Measurements from ENCODE around the gene TRIOBP. TPM values are rescaled to one million over a fixed set of nuclear protein-coding genes. Genes with fewer than 3 reads are reported as not detected.

TRIOBP gene
- total RNA-seq, 1 donor from 2014 or later, result 37.2 TPM

- no peak for DNase-seq (ENCODE audit: low spot score)
- Mint-ChIP-seq H3K9me3 (no peaks in the 10 kb centered on the region), H3K27me3 (ENCODE audit: low read depth) (no peaks in the 10 kb centered on the region), H3K36me3 (ENCODE audit: low read depth) (peaks cover 15% of the 10 kb centered on the region), H3K4me3 (ENCODE audit: low read depth) (peak overlapping the region; percentile 87), H3K4me1 (ENCODE audit: low read depth) (peaks cover 29% of the 10 kb centered on the region), H3K27ac (peak overlapping the region; percentile 47)
- intact Hi-C loops (cut with micrococcal nuclease), result loop anchor here (2.0 kb wide), 1 partner anchor 21 kb away; the partner anchor contains the start of gene SH3BP1
These were observed 36.7 kb upstream of the TRIOBP start for GRCh38 chr22:37659897-37660708.

GRCh38 chr22:37660709-37661045 is 36.2 kb upstream of the TRIOBP start:
- H3K4me1 Mint-ChIP-seq (ENCODE audit: low read depth), result peaks cover 29% of the 10 kb centered on the region
- intact Hi-C loops (cut with micrococcal nuclease), result no loop called here
- H3K36me3 Mint-ChIP-seq (ENCODE audit: low read depth), result peaks cover 20% of the 10 kb centered on the region
- H3K27me3 Mint-ChIP-seq (ENCODE audit: low read depth), result no peaks in the 10 kb centered on the region
- H3K9me3 Mint-ChIP-seq, result no peaks in the 10 kb centered on the region
- no peak for DNase-seq (ENCODE audit: low spot score)
- H3K4me3 Mint-ChIP-seq (ENCODE audit: low read depth), result peak overlapping the region; percentile 87
- no peak overlapping the region for H3K27ac Mint-ChIP-seq

- peaks cover 32% of the 10 kb centered on the region for H3K4me1 Mint-ChIP-seq (ENCODE audit: low read depth)
These were observed 35.5 kb upstream of the TRIOBP start for GRCh38 chr22:37661160-37661924.

GRCh38 chr22:37662039-37662438 is 34.8 kb upstream of the TRIOBP start:
- peaks cover 35% of the 10 kb centered on the region for H3K4me1 Mint-ChIP-seq (ENCODE audit: low read depth)
- H3K36me3 Mint-ChIP-seq (ENCODE audit: low read depth), result peaks cover 33% of the 10 kb centered on the region
- no peaks in the 10 kb centered on the region for H3K9me3 Mint-ChIP-seq
- H3K27me3 Mint-ChIP-seq (ENCODE audit: low read depth), result no peaks in the 10 kb centered on the region
- no peak overlapping the region for H3K27ac Mint-ChIP-seq
- no peak overlapping the region for H3K4me3 Mint-ChIP-seq (ENCODE audit: low read depth)
- no peak for DNase-seq (ENCODE audit: low spot score)
- intact Hi-C loops (cut with micrococcal nuclease), result no loop called here

More at GRCh38 chr22:37661160-37661924, 35.5 kb upstream of the TRIOBP start:
- no peak for DNase-seq (ENCODE audit: low spot score)
- no peaks in the 10 kb centered on the region for H3K9me3 Mint-ChIP-seq
- no peak overlapping the region for H3K27ac Mint-ChIP-seq
- H3K36me3 Mint-ChIP-seq (ENCODE audit: low read depth), result peaks cover 26% of the 10 kb centered on the region
- H3K4me3 Mint-ChIP-seq (ENCODE audit: low read depth), result peak overlapping the region; percentile 87
- intact Hi-C loops (cut with micrococcal nuclease), result no loop called here
- no peaks in the 10 kb centered on the region for H3K27me3 Mint-ChIP-seq (ENCODE audit: low read depth)

GRCh38 chr22:37663521-37664140 is 33.2 kb upstream of the TRIOBP start:
- H3K9me3 Mint-ChIP-seq, result no peaks in the 10 kb centered on the region
- H3K36me3 Mint-ChIP-seq (ENCODE audit: low read depth), result peaks cover 33% of the 10 kb centered on the region
- no peak overlapping the region for H3K27ac Mint-ChIP-seq
- intact Hi-C loops (cut with micrococcal nuclease), result no loop called here
- no peaks in the 10 kb centered on the region for H3K27me3 Mint-ChIP-seq (ENCODE audit: low read depth)
- H3K4me3 Mint-ChIP-seq (ENCODE audit: low read depth), result no peak overlapping the region
- DNase-seq (ENCODE audit: low spot score), result no peak
- peaks cover 29% of the 10 kb centered on the region for H3K4me1 Mint-ChIP-seq (ENCODE audit: low read depth)

GRCh38 chr22:37664249-37665101 is 32.4 kb upstream of the TRIOBP start:
- Mint-ChIP-seq H3K9me3 (no peaks in the 10 kb centered on the region), H3K27ac (no peak overlapping the region), H3K4me3 (ENCODE audit: low read depth) (no peak overlapping the region), H3K36me3 (ENCODE audit: low read depth) (peaks cover 34% of the 10 kb centered on the region), H3K4me1 (ENCODE audit: low read depth) (peaks cover 30% of the 10 kb centered on the region), H3K27me3 (ENCODE audit: low read depth) (no peaks in the 10 kb centered on the region)
- no peak for DNase-seq (ENCODE audit: low spot score)
- intact Hi-C loops (cut with micrococcal nuclease), result no loop called here

- intact Hi-C loops (cut with micrococcal nuclease), result no loop called here
- no peak for DNase-seq (ENCODE audit: low spot score)
- H3K27me3 Mint-ChIP-seq (ENCODE audit: low read depth), result no peaks in the 10 kb centered on the region
These were observed 31.4 kb upstream of the TRIOBP start for GRCh38 chr22:37665487-37665886.

GRCh38 chr22:37669586-37669985 is 27.3 kb upstream of the TRIOBP start:
- intact Hi-C loops (cut with micrococcal nuclease), result no loop called here
- no peak for DNase-seq (ENCODE audit: low spot score)
- Mint-ChIP-seq H3K4me3 (ENCODE audit: low read depth) (no peak overlapping the region), H3K4me1 (ENCODE audit: low read depth) (peaks cover 30% of the 10 kb centered on the region), H3K27me3 (ENCODE audit: low read depth) (no peaks in the 10 kb centered on the region), H3K36me3 (ENCODE audit: low read depth) (peaks cover 23% of the 10 kb centered on the region), H3K27ac (no peak overlapping the region), H3K9me3 (no peaks in the 10 kb centered on the region)

More at GRCh38 chr22:37665487-37665886, 31.4 kb upstream of the TRIOBP start:
- H3K4me3 Mint-ChIP-seq (ENCODE audit: low read depth), result no peak overlapping the region
- H3K27ac Mint-ChIP-seq, result no peak overlapping the region
- H3K4me1 Mint-ChIP-seq (ENCODE audit: low read depth), result peaks cover 23% of the 10 kb centered on the region
- no peaks in the 10 kb centered on the region for H3K9me3 Mint-ChIP-seq
- peaks cover 32% of the 10 kb centered on the region for H3K36me3 Mint-ChIP-seq (ENCODE audit: low read depth)

- peaks cover 36% of the 10 kb centered on the region for H3K4me1 Mint-ChIP-seq (ENCODE audit: low read depth)
- no peak overlapping the region for H3K4me3 Mint-ChIP-seq (ENCODE audit: low read depth)
- H3K27me3 Mint-ChIP-seq (ENCODE audit: low read depth), result no peaks in the 10 kb centered on the region
- DNase-seq (ENCODE audit: low spot score), result no peak
- H3K9me3 Mint-ChIP-seq, result no peaks in the 10 kb centered on the region
- peaks cover 13% of the 10 kb centered on the region for H3K36me3 Mint-ChIP-seq (ENCODE audit: low read depth)
- peak overlapping the region; percentile 55 for H3K27ac Mint-ChIP-seq
- intact Hi-C loops (cut with micrococcal nuclease), result loop anchor here (10.0 kb wide), 1 partner anchor 172 kb away; the partner anchor contains the start of genes ANKRD54 and EIF3L
These were observed 24.5 kb upstream of the TRIOBP start for GRCh38 chr22:37672206-37672919.

GRCh38 chr22:37672920-37673455 is 23.9 kb upstream of the TRIOBP start:
- Mint-ChIP-seq H3K36me3 (ENCODE audit: low read depth) (peaks cover 17% of the 10 kb centered on the region), H3K27me3 (ENCODE audit: low read depth) (no peaks in the 10 kb centered on the region), H3K4me3 (ENCODE audit: low read depth) (no peak overlapping the region), H3K4me1 (ENCODE audit: low read depth) (peaks cover 39% of the 10 kb centered on the region), H3K9me3 (no peaks in the 10 kb centered on the region), H3K27ac (peak overlapping the region; percentile 17)
- DNase-seq (ENCODE audit: low spot score), result no peak
- intact Hi-C loops (cut with micrococcal nuclease), result loop anchor here (10.0 kb wide), 1 partner anchor 172 kb away; the partner anchor contains the start of genes ANKRD54 and EIF3L

GRCh38 chr22:37674248-37674647 is 22.6 kb upstream of the TRIOBP start:
- peak overlapping the region; percentile 77 for H3K27ac Mint-ChIP-seq

More at GRCh38 chr22:37674248-37674647, 22.6 kb upstream of the TRIOBP start:
- intact Hi-C loops (cut with micrococcal nuclease), result loop anchor here (10.0 kb wide), 1 partner anchor 171 kb away; the partner anchor contains the start of genes ANKRD54 and EIF3L
- Mint-ChIP-seq H3K9me3 (no peaks in the 10 kb centered on the region), H3K4me3 (ENCODE audit: low read depth) (peak overlapping the region; percentile 68), H3K36me3 (ENCODE audit: low read depth) (peaks cover 21% of the 10 kb centered on the region), H3K4me1 (ENCODE audit: low read depth) (peaks cover 42% of the 10 kb centered on the region), H3K27me3 (ENCODE audit: low read depth) (no peaks in the 10 kb centered on the region)
- DNase-seq (ENCODE audit: low spot score), result no peak
